ENCODE results near the gene UNC5CL. TPM values are rescaled to one million over a fixed set of nuclear protein-coding genes. Genes with fewer than 3 reads are reported as not detected.

The UNC5CL gene
- total and polyA plus RNA-seq, 2 donors (not counting 1 experiment from before 2014, with no cell fraction given) = 0.01 to 0.17 TPM

GRCh38 chr6:41047745-41048732 is 9.0 kb upstream of the UNC5CL start:
- Histone ChIP-seq H3K79me2 (ENCODE audit: control insufficient read depth, insufficient read depth, low read length) (no peaks in the 10 kb centered on the region), H3K9me3 (ENCODE audit: control insufficient read depth, insufficient read depth, low read depth, low read length) (no peaks in the 10 kb centered on the region), H2AFZ (ENCODE audit: low read length) (no peak overlapping the region), H3K27me3 (ENCODE audit: control insufficient read depth, insufficient read depth, low read length) (peaks cover 2% of the 10 kb centered on the region), H4K20me1 (ENCODE audit: control insufficient read depth, extremely low read depth, insufficient read depth, low read length) (no peaks in the 10 kb centered on the region), H3K4me2 (ENCODE audit: extremely low read depth, insufficient read depth, low read length) (no peak overlapping the region), H3K4me1 (ENCODE audit: control insufficient read depth, extremely low read depth, insufficient read depth, low read length) (no peaks in the 10 kb centered on the region), H3K9ac (ENCODE audit: insufficient read depth, low read length) (no peak overlapping the region), H3K27ac (ENCODE audit: insufficient read depth, low read length) (no peak overlapping the region), H3K4me3 (replicated peaks in 1 of 4; ENCODE audit: control extremely low read depth in 1 of 4, insufficient read depth in 1 of 4, low read depth in 3 of 4, low read length in 4 of 4) (no peak overlapping the region), H3K36me3 (ENCODE audit: control insufficient read depth, insufficient read depth, low read length) (no peaks in the 10 kb centered on the region)
- DNase-seq (ENCODE audit: low read depth in 2 of 2) = no peak
- TF ChIP-seq CTCF (conservative IDR thresholded peaks at IDR 0.05 in 1 of 2, IDR thresholded peaks at IDR 0.05 in 1 of 2; ENCODE audit: low read depth in 1 of 2, low read length in 2 of 2) (no peak), EZH2 (IDR thresholded peaks at IDR 0.05; ENCODE audit: low read length, missing control alignments) (no peak)

- Histone ChIP-seq H4K20me1 (ENCODE audit: control insufficient read depth, extremely low read depth, insufficient read depth, low read length) (no peaks in the 10 kb centered on the region), H3K27me3 (ENCODE audit: control insufficient read depth, insufficient read depth, low read length) (peaks cover 2% of the 10 kb centered on the region), H3K36me3 (ENCODE audit: control insufficient read depth, insufficient read depth, low read length) (no peaks in the 10 kb centered on the region), H3K4me1 (ENCODE audit: control insufficient read depth, extremely low read depth, insufficient read depth, low read length) (no peaks in the 10 kb centered on the region), H3K4me2 (ENCODE audit: extremely low read depth, insufficient read depth, low read length) (no peak overlapping the region), H3K9me3 (ENCODE audit: control insufficient read depth, insufficient read depth, low read depth, low read length) (no peaks in the 10 kb centered on the region), H3K4me3 (replicated peaks in 1 of 4; ENCODE audit: control extremely low read depth in 1 of 4, insufficient read depth in 1 of 4, low read depth in 3 of 4, low read length in 4 of 4) (no peak overlapping the region), H2AFZ (ENCODE audit: low read length) (no peak overlapping the region), H3K9ac (ENCODE audit: insufficient read depth, low read length) (no peak overlapping the region), H3K27ac (ENCODE audit: insufficient read depth, low read length) (no peak overlapping the region), H3K79me2 (ENCODE audit: control insufficient read depth, insufficient read depth, low read length) (no peaks in the 10 kb centered on the region)
- DNase-seq (ENCODE audit: low read depth in 2 of 2) = no peak
- no peak for TF ChIP-seq CTCF (conservative IDR thresholded peaks at IDR 0.05 in 1 of 2, IDR thresholded peaks at IDR 0.05 in 1 of 2; ENCODE audit: low read depth in 1 of 2, low read length in 2 of 2)
- no peak for TF ChIP-seq EZH2 (IDR thresholded peaks at IDR 0.05; ENCODE audit: low read length, missing control alignments)
These were observed 8.3 kb upstream of the UNC5CL start for GRCh38 chr6:41047306-41047705.

- no peaks in the 10 kb centered on the region for H3K9me3 ChIP-seq (ENCODE audit: control insufficient read depth, insufficient read depth, low read depth, low read length)
- H3K79me2 ChIP-seq (ENCODE audit: control insufficient read depth, insufficient read depth, low read length) = no peaks in the 10 kb centered on the region
- no peak overlapping the region for H3K27ac ChIP-seq (ENCODE audit: insufficient read depth, low read length)
- H3K4me2 ChIP-seq (ENCODE audit: extremely low read depth, insufficient read depth, low read length) = no peak overlapping the region
- H3K27me3 ChIP-seq (ENCODE audit: control insufficient read depth, insufficient read depth, low read length) = peaks cover 2% of the 10 kb centered on the region
- no peak overlapping the region for H3K9ac ChIP-seq (ENCODE audit: insufficient read depth, low read length)
- H3K4me3 ChIP-seq (replicated peaks in 1 of 4; ENCODE audit: control extremely low read depth in 1 of 4, insufficient read depth in 1 of 4, low read depth in 3 of 4, low read length in 4 of 4) = no peak overlapping the region
- no peaks in the 10 kb centered on the region for H3K36me3 ChIP-seq (ENCODE audit: control insufficient read depth, insufficient read depth, low read length)
- TF ChIP-seq EZH2 (IDR thresholded peaks at IDR 0.05; ENCODE audit: low read length, missing control alignments) (no peak), CTCF (conservative IDR thresholded peaks at IDR 0.05 in 1 of 2, IDR thresholded peaks at IDR 0.05 in 1 of 2; ENCODE audit: low read depth in 1 of 2, low read length in 2 of 2) (no peak)
- no peak for DNase-seq (ENCODE audit: low read depth in 2 of 2)
- H2AFZ ChIP-seq (ENCODE audit: low read length) = no peak overlapping the region
- no peaks in the 10 kb centered on the region for H3K4me1 ChIP-seq (ENCODE audit: control insufficient read depth, extremely low read depth, insufficient read depth, low read length)
- H4K20me1 ChIP-seq (ENCODE audit: control insufficient read depth, extremely low read depth, insufficient read depth, low read length) = no peaks in the 10 kb centered on the region
These were observed 7.1 kb upstream of the UNC5CL start for GRCh38 chr6:41046084-41046483.

All from fibroblast of lung (primary cell).